ENCODE results near the gene CDK6.
A peak's percentile ranks its signal among the peaks of the same experiment; 100 is the strongest.

Gene CDK6

DNA sequence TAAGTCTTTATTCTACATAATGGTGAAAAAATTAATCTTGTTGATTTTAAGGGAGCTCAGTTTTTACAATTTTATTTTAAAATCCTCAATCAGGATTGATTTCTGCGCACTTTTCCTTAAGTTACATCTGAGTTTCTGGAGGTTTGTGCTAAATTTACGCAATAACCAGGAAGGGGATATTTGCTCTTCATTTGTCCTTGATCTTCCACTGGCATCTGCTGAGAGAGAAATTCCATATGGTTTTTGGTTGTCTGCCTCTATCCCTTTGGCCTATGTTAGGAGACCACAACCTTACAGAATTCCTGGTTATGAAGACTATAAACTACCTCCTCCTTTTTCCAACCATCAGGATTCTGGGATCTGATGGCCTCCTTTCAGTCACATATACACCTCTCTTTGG, 20.1 kb upstream of the CDK6 start:
- TF ChIP-seq, protein P1, sequence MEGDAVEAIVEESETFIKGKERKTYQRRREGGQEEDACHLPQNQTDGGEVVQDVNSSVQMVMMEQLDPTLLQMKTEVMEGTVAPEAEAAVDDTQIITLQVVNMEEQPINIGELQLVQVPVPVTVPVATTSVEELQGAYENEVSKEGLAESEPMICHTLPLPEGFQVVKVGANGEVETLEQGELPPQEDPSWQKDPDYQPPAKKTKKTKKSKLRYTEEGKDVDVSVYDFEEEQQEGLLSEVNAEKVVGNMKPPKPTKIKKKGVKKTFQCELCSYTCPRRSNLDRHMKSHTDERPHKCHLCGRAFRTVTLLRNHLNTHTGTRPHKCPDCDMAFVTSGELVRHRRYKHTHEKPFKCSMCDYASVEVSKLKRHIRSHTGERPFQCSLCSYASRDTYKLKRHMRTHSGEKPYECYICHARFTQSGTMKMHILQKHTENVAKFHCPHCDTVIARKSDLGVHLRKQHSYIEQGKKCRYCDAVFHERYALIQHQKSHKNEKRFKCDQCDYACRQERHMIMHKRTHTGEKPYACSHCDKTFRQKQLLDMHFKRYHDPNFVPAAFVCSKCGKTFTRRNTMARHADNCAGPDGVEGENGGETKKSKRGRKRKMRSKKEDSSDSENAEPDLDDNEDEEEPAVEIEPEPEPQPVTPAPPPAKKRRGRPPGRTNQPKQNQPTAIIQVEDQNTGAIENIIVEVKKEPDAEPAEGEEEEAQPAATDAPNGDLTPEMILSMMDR (IDR thresholded peaks at IDR 0.05; ENCODE audit: insufficient read depth, low read depth, low read length, missing control alignments): no peak
- no peak overlapping the region for H3K4me3 ChIP-seq (ENCODE audit: low read depth, low read length)
- no peak for DNase-seq (ENCODE audit: low read depth)

DNA sequence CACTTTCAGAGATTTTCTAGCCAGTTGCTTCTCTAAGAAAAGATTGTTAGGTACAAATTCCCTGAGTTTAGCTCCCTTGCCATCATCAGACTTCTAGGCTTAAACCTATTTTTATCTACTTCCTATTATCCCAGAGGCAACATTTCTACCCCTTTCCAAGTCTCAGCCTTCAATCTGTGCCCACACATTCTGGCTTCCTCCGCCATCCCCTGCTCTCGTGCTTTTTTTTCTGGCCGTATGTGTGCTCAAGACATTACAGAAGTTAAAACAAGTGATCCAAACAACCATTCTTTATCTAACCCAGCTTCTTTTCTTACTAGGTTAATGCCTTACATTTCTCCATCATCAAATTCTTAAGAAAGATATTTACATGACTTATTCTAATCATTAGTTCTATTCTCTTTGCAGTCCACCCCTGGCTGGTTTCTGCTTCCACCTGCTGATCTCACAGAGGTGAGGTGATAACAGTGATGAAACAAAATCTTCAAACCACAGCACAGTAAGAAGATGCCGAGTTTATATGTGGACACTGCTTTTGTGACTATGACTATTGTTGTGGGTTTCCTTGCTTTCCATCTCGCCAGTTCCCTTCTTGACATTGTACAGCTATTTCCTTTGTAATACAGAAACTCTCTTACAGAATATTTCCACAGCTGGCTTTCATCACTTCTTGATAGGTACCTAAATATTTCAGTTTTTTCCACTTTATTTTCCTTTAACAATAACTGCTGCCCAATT, 18.3 kb upstream of the CDK6 start:
- TF ChIP-seq, protein P1 (IDR thresholded peaks at IDR 0.05; ENCODE audit: insufficient read depth, low read depth, low read length, missing control alignments): no peak
- no peak overlapping the region for H3K4me3 ChIP-seq (ENCODE audit: low read depth, low read length)
- DNase-seq (ENCODE audit: low read depth): peak; percentile 71

GRCh38 chr7:92851732-92852131, 15.4 kb upstream of the CDK6 start:
- TF ChIP-seq, protein P1 (IDR thresholded peaks at IDR 0.05; ENCODE audit: insufficient read depth, low read depth, low read length, missing control alignments): no peak
- no peak overlapping the region for H3K4me3 ChIP-seq (ENCODE audit: low read depth, low read length)
- DNase-seq (ENCODE audit: low read depth): no peak

- TF ChIP-seq, protein P1 (IDR thresholded peaks at IDR 0.05; ENCODE audit: insufficient read depth, low read depth, low read length, missing control alignments): no peak
- H3K4me3 ChIP-seq (ENCODE audit: low read depth, low read length): no peak overlapping the region
- DNase-seq (ENCODE audit: low read depth): no peak
Observed at GRCh38 chr7:92850516-92850915, 14.1 kb upstream of the CDK6 start.

- no peak for DNase-seq (ENCODE audit: low read depth)
- no peak overlapping the region for H3K4me3 ChIP-seq (ENCODE audit: low read depth, low read length)
- TF ChIP-seq, protein P1 (IDR thresholded peaks at IDR 0.05; ENCODE audit: insufficient read depth, low read depth, low read length, missing control alignments): no peak
Observed at GRCh38 chr7:92849322-92849721, 12.9 kb upstream of the CDK6 start.

GRCh38 chr7:92848851-92849250, 12.5 kb upstream of the CDK6 start:
- TF ChIP-seq, protein P1 (IDR thresholded peaks at IDR 0.05; ENCODE audit: insufficient read depth, low read depth, low read length, missing control alignments): no peak
- no peak for DNase-seq (ENCODE audit: low read depth)

DNA sequence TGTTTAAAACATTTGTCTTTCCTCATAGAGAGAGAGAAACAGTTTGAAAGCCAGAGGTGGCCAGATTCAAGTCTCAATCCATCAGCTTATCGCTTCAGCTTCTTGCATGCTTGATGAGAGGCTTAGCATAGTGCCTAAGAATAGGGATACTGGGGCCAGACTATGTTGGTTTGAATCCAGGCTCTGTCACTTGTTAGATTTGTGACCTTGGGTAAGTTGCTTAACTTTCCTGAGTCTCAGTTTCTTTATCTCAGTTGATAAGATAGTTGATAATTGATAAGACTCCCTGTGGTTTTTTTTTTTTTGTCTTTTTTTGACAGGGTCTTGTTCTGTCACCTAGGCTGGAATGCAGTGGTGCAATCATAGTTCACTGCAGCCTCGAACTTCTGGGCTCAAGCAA, 12.1 kb upstream of the CDK6 start:
- TF ChIP-seq, protein P1 (IDR thresholded peaks at IDR 0.05; ENCODE audit: insufficient read depth, low read depth, low read length, missing control alignments): no peak
- no peak for DNase-seq (ENCODE audit: low read depth)
- no peak overlapping the region for H3K4me3 ChIP-seq (ENCODE audit: low read depth, low read length)

More at GRCh38 chr7:92848851-92849250, 12.5 kb upstream of the CDK6 start:
- no peak overlapping the region for H3K4me3 ChIP-seq (ENCODE audit: low read depth, low read length)

All from GM12865 (cell line).